ENCODE measurements around the gene GALNTL6. TPM values are rescaled to one million over a fixed set of nuclear protein-coding genes. Genes with fewer than 3 reads are reported as not detected.

GALNTL6 gene
- total and polyA plus RNA-seq, 9 of the 15 experiments (the other 6 are each of a cell fraction or from before 2014, with no cell fraction given) = 0.18 to 0.50 (median 0.29) TPM

DNA sequence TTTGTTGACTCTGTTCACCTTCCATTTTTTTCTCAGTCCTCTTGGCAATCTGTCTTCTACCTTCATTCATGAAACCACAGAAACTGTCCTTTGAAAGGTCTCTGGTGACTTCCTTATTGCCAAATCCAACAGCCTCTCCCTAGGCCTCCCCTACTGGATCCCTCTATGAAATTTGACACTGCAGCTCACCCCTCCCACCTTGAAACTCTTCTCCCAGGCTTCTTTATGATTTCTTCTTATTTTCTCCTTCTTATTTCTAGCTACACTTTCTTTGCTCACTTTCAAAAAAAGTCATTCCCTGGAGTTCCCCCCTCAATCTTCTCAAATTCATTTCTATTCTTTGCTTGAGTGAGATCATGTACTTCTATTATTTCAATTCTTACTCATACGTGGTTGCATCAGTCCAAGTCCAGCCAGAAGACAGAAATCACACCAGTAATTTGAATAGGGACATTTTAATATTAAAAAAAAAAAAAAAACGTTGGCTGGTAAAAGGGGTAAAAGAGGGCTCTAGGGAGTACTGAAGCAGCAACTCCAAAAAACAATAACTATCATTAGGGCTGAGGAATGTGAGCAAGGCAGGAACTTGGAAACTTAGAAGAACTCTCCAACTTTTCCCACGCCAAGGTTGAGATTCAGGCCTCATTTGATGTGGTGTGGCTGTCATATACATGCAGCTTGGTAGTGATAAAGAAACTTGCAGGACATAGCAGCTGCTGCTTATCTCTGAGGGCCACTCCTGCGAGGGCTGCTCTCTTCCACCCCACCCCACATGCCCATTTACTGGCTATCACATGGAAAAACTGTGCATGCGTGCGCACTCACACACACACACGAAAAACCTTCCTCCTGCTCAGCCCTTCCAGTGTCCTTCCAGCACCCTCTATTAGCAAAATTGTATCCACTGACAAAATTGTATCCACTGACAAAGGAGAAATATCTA, 1185.6 kb downstream of the GALNTL6 start:
- Histone ChIP-seq H3K4me1 (replicated peaks in 1 of 2; ENCODE audit: control insufficient read depth in 2 of 2, insufficient read depth in 2 of 2, low read length in 2 of 2) (peaks cover 0 to 35% of the 10 kb centered on the region in 2 experiments; a peak in 3 of 5 replicates), H3K9me1 (ENCODE audit: control insufficient read depth, insufficient read depth, low read length) (no peaks in the 10 kb centered on the region), H3K27me3 (ENCODE audit: control insufficient read depth in 2 of 2, insufficient read depth in 2 of 2, low read length in 2 of 2) (no peaks in the 10 kb centered on the region), H3K79me2 (ENCODE audit: control insufficient read depth, insufficient read depth, low read length) (no peaks in the 10 kb centered on the region), H3K36me3 (ENCODE audit: control insufficient read depth, insufficient read depth, low read length) (no peaks in the 10 kb centered on the region), H3K4me2 (ENCODE audit: insufficient read depth, low read length) (peak overlapping the region; percentile 28), H3K9me3 (replicated peaks; ENCODE audit: control insufficient read depth, insufficient read depth, low read depth, low read length) (no peaks in the 10 kb centered on the region), H3K27ac (ENCODE audit: extremely low read depth, low read depth, low read length) (peak overlapping the region; percentile 63), H3K4me3 (no peak overlapping the region), H2AFZ (ENCODE audit: low read depth, low read length) (peak overlapping the region; percentile 63), H4K20me1 (replicated peaks; ENCODE audit: control insufficient read depth, insufficient read depth, low read length) (no peaks in the 10 kb centered on the region), H3K9ac (ENCODE audit: insufficient read depth in 1 of 2, low read depth in 2 of 2, low read length in 2 of 2) (peak overlapping the region in 1 of 2 experiments; percentile 24; a peak in 2 of 4 replicates)
- ChIA-PET CTCF (ENCODE audit: low intra/inter-chr PET ratio) (interaction anchor here (0.6 kb wide), 1 partner anchor 1583 kb away, joined by 3 read pairs; no protein-coding TSS in a partner anchor), POLR2A (interaction anchor here (0.6 to 0.8 kb wide), 4 partner anchors 56 to 1683 kb away, joined by 3 read pairs; partner anchors contain the start of gene HMGB2)
- FAIRE-seq = peak; percentile 94
- intact Hi-C loops (cut with micrococcal nuclease) = loop anchor here (2.0 to 5.0 kb wide), 2 partner anchors 42 to 106 kb away; no protein-coding TSS in a partner anchor
- 0% methylated on average over 7 of the region's 7 CpGs for WGBS (ENCODE audit: insufficient coverage, low coverage, missing lambda C conversion rate)
- peak; percentile 87 to 94 (median 92) for DNase-seq (ENCODE audit: extremely low read depth in 1 of 4, low spot score in 3 of 4)
- in situ Hi-C loops (cut with MboI) = no loop called here
- no TSS peak for BruUV-seq (replicated peaks)
- ATAC-seq = peak; percentile 95
- TF ChIP-seq, protein P1, sequence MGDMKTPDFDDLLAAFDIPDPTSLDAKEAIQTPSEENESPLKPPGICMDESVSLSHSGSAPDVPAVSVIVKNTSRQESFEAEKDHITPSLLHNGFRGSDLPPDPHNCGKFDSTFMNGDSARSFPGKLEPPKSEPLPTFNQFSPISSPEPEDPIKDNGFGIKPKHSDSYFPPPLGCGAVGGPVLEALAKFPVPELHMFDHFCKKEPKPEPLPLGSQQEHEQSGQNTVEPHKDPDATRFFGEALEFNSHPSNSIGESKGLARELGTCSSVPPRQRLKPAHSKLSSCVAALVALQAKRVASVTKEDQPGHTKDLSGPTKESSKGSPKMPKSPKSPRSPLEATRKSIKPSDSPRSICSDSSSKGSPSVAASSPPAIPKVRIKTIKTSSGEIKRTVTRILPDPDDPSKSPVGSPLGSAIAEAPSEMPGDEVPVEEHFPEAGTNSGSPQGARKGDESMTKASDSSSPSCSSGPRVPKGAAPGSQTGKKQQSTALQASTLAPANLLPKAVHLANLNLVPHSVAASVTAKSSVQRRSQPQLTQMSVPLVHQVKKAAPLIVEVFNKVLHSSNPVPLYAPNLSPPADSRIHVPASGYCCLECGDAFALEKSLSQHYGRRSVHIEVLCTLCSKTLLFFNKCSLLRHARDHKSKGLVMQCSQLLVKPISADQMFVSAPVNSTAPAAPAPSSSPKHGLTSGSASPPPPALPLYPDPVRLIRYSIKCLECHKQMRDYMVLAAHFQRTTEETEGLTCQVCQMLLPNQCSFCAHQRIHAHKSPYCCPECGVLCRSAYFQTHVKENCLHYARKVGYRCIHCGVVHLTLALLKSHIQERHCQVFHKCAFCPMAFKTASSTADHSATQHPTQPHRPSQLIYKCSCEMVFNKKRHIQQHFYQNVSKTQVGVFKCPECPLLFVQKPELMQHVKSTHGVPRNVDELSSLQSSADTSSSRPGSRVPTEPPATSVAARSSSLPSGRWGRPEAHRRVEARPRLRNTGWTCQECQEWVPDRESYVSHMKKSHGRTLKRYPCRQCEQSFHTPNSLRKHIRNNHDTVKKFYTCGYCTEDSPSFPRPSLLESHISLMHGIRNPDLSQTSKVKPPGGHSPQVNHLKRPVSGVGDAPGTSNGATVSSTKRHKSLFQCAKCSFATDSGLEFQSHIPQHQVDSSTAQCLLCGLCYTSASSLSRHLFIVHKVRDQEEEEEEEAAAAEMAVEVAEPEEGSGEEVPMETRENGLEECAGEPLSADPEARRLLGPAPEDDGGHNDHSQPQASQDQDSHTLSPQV (IDR thresholded peaks at IDR 0.05) = peak; percentile 75
- TF ChIP-seq, protein P2, sequence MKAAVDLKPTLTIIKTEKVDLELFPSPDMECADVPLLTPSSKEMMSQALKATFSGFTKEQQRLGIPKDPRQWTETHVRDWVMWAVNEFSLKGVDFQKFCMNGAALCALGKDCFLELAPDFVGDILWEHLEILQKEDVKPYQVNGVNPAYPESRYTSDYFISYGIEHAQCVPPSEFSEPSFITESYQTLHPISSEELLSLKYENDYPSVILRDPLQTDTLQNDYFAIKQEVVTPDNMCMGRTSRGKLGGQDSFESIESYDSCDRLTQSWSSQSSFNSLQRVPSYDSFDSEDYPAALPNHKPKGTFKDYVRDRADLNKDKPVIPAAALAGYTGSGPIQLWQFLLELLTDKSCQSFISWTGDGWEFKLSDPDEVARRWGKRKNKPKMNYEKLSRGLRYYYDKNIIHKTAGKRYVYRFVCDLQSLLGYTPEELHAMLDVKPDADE (conservative IDR thresholded peaks at IDR 0.05; ENCODE audit: control insufficient read depth, low read depth, low read length) = peak; percentile 89
- TF ChIP-seq ZNF431 (CRISPR knock-in tag; IDR thresholded peaks at IDR 0.05) (no peak), HMGN3 (IDR thresholded peaks at IDR 0.05; ENCODE audit: borderline replicate concordance, extremely low read depth, insufficient read length, low read depth, low read length) (peak; percentile 84), MTA3 (IDR thresholded peaks at IDR 0.05; ENCODE audit: borderline replicate concordance) (peak; percentile 92), OTX1 (CRISPR knock-in tag; IDR thresholded peaks at IDR 0.05) (no peak), TAF9B (IDR thresholded peaks at IDR 0.05; ENCODE audit: partially characterized antibody) (peak; percentile 33), SMARCE1 (IDR thresholded peaks at IDR 0.05) (peak; percentile 87; the same call in 1 of the 2 replicates), HDAC3 (IDR thresholded peaks at IDR 0.05; ENCODE audit: borderline replicate concordance, partially characterized antibody) (peak; percentile 71), SRSF9 (IDR thresholded peaks at IDR 0.05; ENCODE audit: borderline replicate concordance, low read depth, low read length) (no peak), STAT5A (IDR thresholded peaks at IDR 0.05; ENCODE audit: borderline replicate concordance, low read length) (peak; percentile 93), ZNF780A (CRISPR knock-in tag; IDR thresholded peaks at IDR 0.05) (no peak), SMARCA5 (IDR thresholded peaks at IDR 0.05) (peak; percentile 11; the same call in 1 of the 2 replicates)

Measured in K562 (cell line).